T-helper 2 cell treated with Interferon-gamma antibody and Interleukin-4, amounts not matched to agents 100 ng/mL and 5 ng/mL, for 36 hours (primary cell): Measurements from ENCODE around the gene NR2F1-AS1. TPM values are rescaled to one million over a fixed set of nuclear protein-coding genes. Genes with fewer than 3 reads are reported as not detected.
"Not testable (repeated sequence)": the region's sequence is repeated elsewhere in the genome, so short reads cannot be mapped to it uniquely, and the experiment has no call there.

Source experiments
- intact Hi-C: fragments of 100-400 bp; cut with micrococcal nuclease; formaldehyde crosslinking; loops from one replicate; pipeline ENCODE4 v1.15.1; 2023
- total RNA-seq: library from RNA; stranded (reverse); gene quantifications from 2 replicates; pipeline ENCODE4 v1.2.3, GENCODE V29; 2022

Gene NR2F1-AS1
- total RNA-seq, 1 donor from 2014 or later, result not detected

DNA sequence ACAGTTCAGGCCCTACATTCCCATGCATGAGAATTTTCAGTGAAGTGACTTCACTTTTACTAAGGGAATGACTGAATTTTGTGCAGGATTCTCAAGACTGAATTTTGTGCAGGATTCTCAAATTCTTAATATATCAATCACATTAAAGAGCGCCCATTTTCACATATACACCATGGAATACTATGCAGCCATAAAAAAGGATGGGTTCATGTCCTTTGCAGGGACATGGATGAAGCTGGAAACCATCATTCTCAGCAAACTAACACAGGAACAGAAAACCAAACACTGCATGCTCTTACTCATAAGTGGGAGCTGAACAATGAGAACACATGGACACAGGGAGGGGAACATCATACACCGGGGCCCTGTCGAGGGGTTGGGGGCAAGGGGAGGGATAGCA is 31.4 kb downstream of the NR2F1-AS1 start:
- intact Hi-C loops, result not testable (repeated sequence)

DNA sequence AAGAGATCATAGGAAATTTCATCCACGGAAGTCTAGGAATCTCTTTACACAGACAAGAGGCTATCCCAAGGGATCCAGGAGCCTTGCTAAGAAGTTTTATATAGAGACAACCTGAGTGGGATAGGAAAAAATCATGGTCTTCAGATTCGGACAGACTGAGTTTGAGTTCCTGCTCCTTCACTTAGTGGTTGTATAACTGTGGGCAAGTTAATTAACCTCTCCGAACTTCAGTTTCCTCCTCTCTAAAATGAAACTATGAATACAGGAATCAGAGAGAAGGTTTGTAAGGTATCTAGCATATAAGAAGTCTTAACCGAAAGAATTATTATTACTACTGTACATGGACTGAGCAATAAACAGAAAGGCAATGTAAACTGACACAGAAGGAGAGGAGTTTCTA is 35.1 kb downstream of the NR2F1-AS1 start:
- intact Hi-C loops, result no loop called here

- intact Hi-C loops, result no loop called here
Measured at GRCh38 chr5:93532370-93532769, 48.6 kb downstream of the NR2F1-AS1 start.

GRCh38 chr5:93521815-93522214 is 59.2 kb downstream of the NR2F1-AS1 start:
- intact Hi-C loops, result not testable (repeated sequence)

- intact Hi-C loops, result no loop called here
Measured at GRCh38 chr5:93519740-93520139, 61.3 kb downstream of the NR2F1-AS1 start.

GRCh38 chr5:93517828-93518227 is 63.2 kb downstream of the NR2F1-AS1 start:
- intact Hi-C loops, result no loop called here

DNA sequence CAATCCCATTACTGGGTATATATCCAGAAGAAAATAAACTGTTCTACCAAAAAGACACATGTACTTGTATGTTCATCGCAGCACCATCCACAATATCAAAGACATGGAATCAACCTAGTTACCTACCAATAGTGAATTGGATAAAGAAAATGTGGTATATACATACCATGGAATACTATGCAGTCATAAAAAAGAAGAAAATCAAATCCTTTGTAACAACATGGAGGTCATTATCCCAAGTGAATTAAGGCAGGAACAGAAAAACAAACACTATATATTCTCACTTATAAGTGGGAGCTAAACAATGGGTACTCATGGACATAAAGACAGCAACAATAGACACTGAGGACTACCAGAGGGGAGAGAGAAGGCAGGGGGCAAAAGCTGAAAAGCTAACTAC is 67.7 kb downstream of the NR2F1-AS1 start:
- intact Hi-C loops, result no loop called here

DNA sequence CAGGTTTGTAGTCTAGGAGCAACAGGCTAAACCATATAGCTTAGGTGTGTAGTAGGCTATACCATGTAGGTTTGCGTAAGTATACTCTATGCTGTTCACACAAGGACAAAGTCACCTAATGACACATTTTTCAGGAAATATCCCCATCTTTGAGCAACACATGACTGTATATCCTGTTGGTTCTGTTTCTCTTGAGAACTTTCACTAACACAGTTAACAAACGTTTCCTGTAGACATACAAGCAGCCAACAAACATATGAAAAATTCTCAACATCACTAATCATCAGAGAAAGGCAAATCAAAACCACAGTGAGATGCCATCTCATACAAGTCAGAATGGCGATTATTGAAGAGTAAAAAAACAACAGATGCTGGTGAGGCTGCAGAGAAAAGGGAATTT is 68.2 kb downstream of the NR2F1-AS1 start:
- intact Hi-C loops, result no loop called here

DNA sequence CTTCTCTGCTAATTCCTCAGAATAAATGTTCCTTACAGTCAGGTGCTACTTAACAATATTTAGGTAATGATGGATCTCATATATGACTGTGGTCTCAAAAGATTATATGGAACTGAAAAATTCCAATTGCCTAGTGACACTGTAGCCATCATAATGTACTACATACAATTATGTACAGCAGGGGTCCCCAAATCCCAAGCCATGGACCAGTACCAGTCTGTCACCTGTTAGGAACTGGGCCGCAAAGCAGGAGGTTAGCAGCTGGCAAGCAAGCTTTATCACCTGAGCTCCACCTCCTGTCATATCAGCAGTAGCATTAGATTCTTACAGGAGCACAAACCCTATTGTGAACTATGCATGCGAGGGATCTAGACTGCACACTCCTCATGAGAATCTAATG is 69.6 kb downstream of the NR2F1-AS1 start:
- intact Hi-C loops, result no loop called here

DNA sequence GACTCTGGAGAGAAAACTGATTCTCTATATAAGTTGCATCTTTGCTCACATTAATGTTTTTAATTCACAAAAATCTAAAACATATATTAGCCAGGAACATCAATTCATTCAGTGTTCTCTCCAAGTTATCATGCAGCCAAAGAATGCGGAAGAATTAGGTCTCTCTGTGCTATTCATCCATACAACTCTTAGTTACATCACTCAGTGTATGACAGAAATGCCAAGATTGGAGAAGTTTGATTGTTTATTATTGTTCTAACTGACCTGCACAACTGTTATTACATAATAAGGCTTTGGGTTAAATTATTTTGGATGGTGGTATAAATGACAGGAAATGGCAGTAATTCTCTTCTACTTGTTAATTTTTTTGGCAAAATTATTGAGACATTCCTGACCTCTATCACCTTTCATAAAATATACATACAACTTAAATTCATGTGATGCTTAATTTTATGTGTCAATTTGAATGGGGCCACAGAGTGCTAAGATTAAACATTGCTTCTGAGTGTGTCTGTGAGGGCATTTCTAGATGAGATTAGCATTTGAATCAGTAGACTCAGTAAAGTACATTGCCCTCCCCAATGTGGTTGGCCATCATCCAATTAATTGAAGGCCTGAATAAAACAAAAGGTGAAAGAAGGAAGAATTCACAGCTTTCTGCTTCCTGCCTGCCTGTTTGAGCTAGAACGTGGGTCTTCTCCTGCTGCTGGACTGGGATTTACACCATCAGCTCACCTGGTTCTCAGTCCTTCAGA is 70.2 kb downstream of the NR2F1-AS1 start:
- intact Hi-C loops, result no loop called here

GRCh38 chr5:93505553-93505952 is 75.5 kb downstream of the NR2F1-AS1 start:
- intact Hi-C loops, result not testable (repeated sequence)

GRCh38 chr5:93503598-93504067 is 77.4 kb downstream of the NR2F1-AS1 start:
- intact Hi-C loops, result no loop called here

DNA sequence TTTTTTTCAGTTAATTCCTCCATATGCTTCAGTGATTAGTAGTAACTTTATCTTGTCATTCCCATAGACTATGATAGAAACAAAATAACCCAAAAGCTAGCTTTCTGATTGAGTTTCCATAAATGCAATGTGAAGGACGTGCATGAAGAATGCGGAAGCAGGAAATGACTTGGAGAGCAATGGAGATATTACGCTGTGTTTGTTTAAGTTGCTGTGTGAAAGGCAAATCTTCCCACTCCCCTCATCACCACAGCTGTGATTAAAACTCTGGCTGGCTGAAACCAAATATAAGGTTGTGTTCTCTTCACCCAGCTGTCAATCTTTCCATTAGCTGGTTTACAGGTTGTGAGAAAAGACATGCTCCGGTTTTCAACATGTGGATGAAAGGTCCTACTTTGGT is 83.9 kb downstream of the NR2F1-AS1 start:
- intact Hi-C loops, result no loop called here

- intact Hi-C loops, result no loop called here
Measured at GRCh38 chr5:93479982-93480509, 101.0 kb downstream of the NR2F1-AS1 start.

DNA sequence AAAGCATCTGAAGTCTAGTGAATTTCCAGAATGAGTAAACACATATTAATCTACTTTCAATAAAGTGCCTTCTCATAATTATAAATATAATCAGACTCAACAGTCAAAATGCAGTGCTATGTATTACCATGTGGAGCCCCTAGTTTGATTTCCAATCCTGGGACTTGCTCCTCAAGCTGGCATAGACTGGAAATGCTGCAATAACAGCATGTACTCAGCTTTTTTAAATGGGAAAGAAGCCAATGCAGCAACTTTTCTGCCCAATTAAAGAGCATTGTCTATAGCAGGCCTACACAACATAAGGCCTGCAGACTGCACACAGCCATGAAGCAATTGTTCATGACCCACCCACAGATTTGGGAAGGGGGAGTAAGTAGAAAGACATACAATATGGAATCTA is 103.2 kb downstream of the NR2F1-AS1 start:
- intact Hi-C loops, result no loop called here

GRCh38 chr5:93476251-93476742 is 104.7 kb downstream of the NR2F1-AS1 start:
- intact Hi-C loops, result no loop called here

DNA sequence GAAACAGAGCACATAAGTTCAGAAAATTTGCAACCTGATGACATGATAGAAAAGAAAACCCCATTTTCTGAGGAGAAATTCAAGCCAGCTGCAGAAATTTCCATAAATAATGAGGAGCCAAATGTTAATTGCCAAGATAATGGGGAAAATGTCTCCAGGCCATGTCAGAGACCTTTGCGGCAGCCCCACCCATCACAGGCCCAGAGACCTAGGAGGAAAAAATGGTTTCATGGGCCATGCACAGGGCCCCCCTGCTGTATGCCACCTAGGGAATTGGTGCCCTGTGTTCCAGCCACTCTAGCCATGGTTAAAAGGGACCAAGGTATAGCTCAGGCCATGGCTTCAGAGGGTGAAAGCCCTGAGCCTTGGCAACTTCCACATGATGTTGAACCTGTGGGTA is 118.1 kb downstream of the NR2F1-AS1 start:
- intact Hi-C loops, result no loop called here

GRCh38 chr5:93461756-93462155 is 119.3 kb downstream of the NR2F1-AS1 start:
- intact Hi-C loops, result no loop called here

GRCh38 chr5:93460286-93460685 is 120.7 kb downstream of the NR2F1-AS1 start:
- intact Hi-C loops, result no loop called here

DNA sequence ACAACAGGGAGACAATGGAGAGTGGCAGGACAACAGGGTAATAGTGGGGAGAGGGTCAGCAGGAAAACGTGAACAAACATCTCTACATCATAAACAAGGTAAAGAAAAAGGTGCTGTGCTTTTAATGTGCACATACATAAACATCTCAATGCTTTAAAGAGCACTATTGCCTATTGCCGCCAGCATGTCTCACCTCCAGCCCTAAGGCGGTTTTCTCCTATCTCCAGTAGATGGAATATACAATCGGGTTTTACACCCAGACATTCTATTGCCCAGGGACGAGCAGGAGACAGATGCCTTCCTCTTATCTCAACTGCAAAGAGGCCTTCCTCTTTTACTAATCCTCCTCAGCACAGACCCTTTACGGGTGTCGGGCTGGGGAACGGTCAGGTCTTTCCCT is 124.2 kb downstream of the NR2F1-AS1 start:
- intact Hi-C loops, result not testable (repeated sequence)

- intact Hi-C loops, result no loop called here
Measured at GRCh38 chr5:93454896-93455295, 126.1 kb downstream of the NR2F1-AS1 start.

- intact Hi-C loops, result no loop called here
Measured at GRCh38 chr5:93452255-93452654, 128.8 kb downstream of the NR2F1-AS1 start.

DNA sequence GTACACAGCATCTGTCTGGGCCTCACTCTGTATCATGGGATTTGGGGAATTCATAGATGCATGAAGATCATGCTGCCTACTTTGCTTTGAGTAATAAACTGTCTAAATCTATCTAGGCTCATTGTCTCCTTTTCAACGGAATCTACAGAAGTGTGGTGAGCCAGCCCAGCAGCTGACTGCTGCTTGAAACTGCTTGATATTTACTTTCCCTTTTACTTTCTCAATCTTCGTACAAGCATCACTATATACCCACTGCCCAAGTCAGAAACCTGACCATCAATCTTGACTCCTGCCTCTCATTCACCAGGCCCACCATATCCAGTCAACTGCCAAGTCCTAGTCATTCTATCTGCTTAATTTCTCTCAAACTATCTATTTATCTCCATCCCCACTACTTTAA is 142.9 kb downstream of the NR2F1-AS1 start:
- intact Hi-C loops, result no loop called here
